ENCODE data around the gene CYP8B1.

- TF ChIP-seq ZNF217 (CRISPR knock-in tag; IDR thresholded peaks at IDR 0.05) (no peak), SIN3A (IDR thresholded peaks at IDR 0.05; ENCODE audit: borderline replicate concordance in 2 of 2, control insufficient read depth in 1 of 2, low read depth in 2 of 2, low read length in 2 of 2) (no peak), MLLT1 (IDR thresholded peaks at IDR 0.05) (no peak), SMAD1 (IDR thresholded peaks at IDR 0.05; ENCODE audit: low read depth, low read length, partially characterized antibody) (no peak), THAP7 (CRISPR knock-in tag; IDR thresholded peaks at IDR 0.05) (no peak), ZNF140 (CRISPR knock-in tag; IDR thresholded peaks at IDR 0.05) (no peak), SFPQ (IDR thresholded peaks at IDR 0.05; ENCODE audit: low read depth, low read length) (no peak), SREBF2 (CRISPR knock-in tag; IDR thresholded peaks at IDR 0.05) (no peak), PHF21A (IDR thresholded peaks at IDR 0.05; ENCODE audit: borderline replicate concordance, low read depth) (no peak), SMARCA4 (IDR thresholded peaks at IDR 0.05) (no peak), USF1 (CRISPR knock-in tag; IDR thresholded peaks at IDR 0.05) (no peak), POLR2AphosphoS5 (IDR thresholded peaks at IDR 0.05; ENCODE audit: control insufficient read depth, insufficient read depth, low read depth, low read length) (no peak), WHSC1 (IDR thresholded peaks at IDR 0.05; ENCODE audit: low read length) (no peak), CEBPB (tag; IDR thresholded peaks at IDR 0.05) (no peak)
These were observed 15.4 kb upstream of the CYP8B1 start for GRCh38 chr3:42891042-42891441.

Measured in K562 (cell line).